ENCODE data around the gene FBLN1. TPM values are rescaled to one million over a fixed set of nuclear protein-coding genes. Genes with fewer than 3 reads are reported as not detected.

FBLN1 gene
- total and polyA plus RNA-seq, 2 of the 8 experiments (the other 6 are each of a cell fraction or from before 2014, with no cell fraction given): 159 to 168 TPM

GRCh38 chr22:45589556-45589955 lies 86.9 kb downstream of the FBLN1 start (continued):
- TF ChIP-seq CHD7 (IDR thresholded peaks at IDR 0.05; ENCODE audit: insufficient replicate concordance, low read length): no peak
- no peak for TF ChIP-seq BRCA1 (IDR thresholded peaks at IDR 0.05; ENCODE audit: low read depth, low read length)
- no peak for TF ChIP-seq HDAC2 (IDR thresholded peaks at IDR 0.05; ENCODE audit: borderline replicate concordance in 1 of 2, low read depth in 2 of 2, low read length in 2 of 2)

All from H1 (cell line).